SK-N-SH (cell line): ENCODE data around the gene FGF22. TPM values are rescaled to one million over a fixed set of nuclear protein-coding genes. Genes with fewer than 3 reads are reported as not detected.

ENCODE experiments used
- CTCF ChIA-PET: fragments of 300-600, 350-600 bp; formaldehyde crosslinking; extraction: SDS; loops from one replicate; lab custom pipeline; 2021; lab: Yijun Ruan, JAX
- POLR2A ChIA-PET: fragments of 350-600 bp; sonication (Branson Sonifier 250); formaldehyde crosslinking; extraction: SDS; loops from one replicate; lab custom pipeline; 2020; ENCODE audit warnings: antibody characterized with exemption, inconsistent platforms; lab: Yijun Ruan, JAX
- DNase-seq: peaks from one replicate; pipeline ENCODE4 v3.0.0; 2012
- H2AFZ ChIP-seq: fragments of 200-600 bp; sonication (generic); 2 replicates; pipeline ENCODE4 v1.8.1; 2016; ENCODE audit warnings: antibody characterized with exemption, mild to moderate bottlenecking, low read depth
- H3F3A ChIP-seq: fragments of 200-600 bp; sonication (generic); replicated peaks from 2 replicates; pipeline ENCODE3; 2016; ENCODE audit warnings: antibody characterized with exemption, mild to moderate bottlenecking; ENCODE audit not compliant: insufficient read depth
- H3K27ac ChIP-seq, 2 experiments: fragments of 200-500 bp in 1 of 2; fragments of 200-600 bp in 1 of 2; sonication (Bioruptor generic) in 1 of 2; sonication (generic), shearing (Covaris generic) in 1 of 2; 2 replicates each; pipeline versions ENCODE4 v1.5.1 to v1.6.1; 2014 to 2016; ENCODE audit warnings: low read depth in 2 of 2, inconsistent platforms in 1 of 2, low read length in 1 of 2, mild to moderate bottlenecking in 1 of 2, mixed read lengths in 1 of 2
- H3K27me3 ChIP-seq: fragments of 200-600 bp; sonication (generic), shearing (Covaris generic); 2 replicates; pipeline ENCODE4 v1.6.1; 2016; ENCODE audit warnings: mixed run types; ENCODE audit not compliant: insufficient read depth
- H3K36me3 ChIP-seq, 2 experiments: fragments of 200-500 bp in 1 of 2; fragments of 200-600 bp in 1 of 2; sonication (Bioruptor generic) in 1 of 2; sonication (generic) in 1 of 2; replicated peaks in 1 of 2; 2 replicates each; pipeline versions ENCODE3 to v1.5.1; 2014 to 2016; ENCODE audit warnings: low read length in 1 of 2, mild to moderate bottlenecking in 1 of 2; ENCODE audit not compliant: insufficient read depth in 2 of 2, control insufficient read depth in 1 of 2
- H3K4me1 ChIP-seq, 2 experiments: fragments of 200-500 bp in 1 of 2; fragments of 200-600 bp in 1 of 2; sonication (Bioruptor generic) in 1 of 2; sonication (generic), shearing (Covaris generic) in 1 of 2; 2 replicates each; pipeline versions ENCODE4 v1.5.1 to v1.6.1; 2014 to 2016; ENCODE audit warnings: low read depth in 1 of 2, low read length in 1 of 2, mixed run types in 1 of 2; ENCODE audit not compliant: insufficient read depth in 2 of 2, control insufficient read depth in 1 of 2
- H3K4me2 ChIP-seq: fragments of 200-600 bp; sonication (generic), shearing (Covaris generic); 2 replicates; pipeline ENCODE4 v1.6.1; 2017; ENCODE audit warnings: mixed run types
- H3K4me3 ChIP-seq, 2 experiments: fragments of 200-500 bp in 1 of 2; fragments of 200-600 bp in 1 of 2; sonication (Bioruptor generic) in 1 of 2; sonication (generic), shearing (Covaris generic) in 1 of 2; 2 replicates each; pipeline versions ENCODE4 v1.5.1 to v1.8.1; 2014 to 2016; ENCODE audit warnings: low read depth in 2 of 2, inconsistent platforms in 1 of 2, low read length in 1 of 2, mild to moderate bottlenecking in 1 of 2, mixed read lengths in 1 of 2, moderate library complexity in 1 of 2
- H3K79me2 ChIP-seq: fragments of 200-600 bp; sonication (generic); 2 replicates; pipeline ENCODE4 v1.8.1; 2017; ENCODE audit warnings: mild to moderate bottlenecking; ENCODE audit not compliant: insufficient read depth
- H3K9ac ChIP-seq: fragments of 200-600 bp; sonication (generic); 2 replicates; pipeline ENCODE4 v1.6.1; 2017; ENCODE audit warnings: mixed run types
- H3K9me2 ChIP-seq: fragments of 200-600 bp; sonication (generic); 2 replicates; pipeline ENCODE4 v1.6.1; 2017; ENCODE audit warnings: mixed run types
- H3K9me3 ChIP-seq: fragments of 200-600 bp; sonication (generic); 2 replicates; pipeline ENCODE4 v1.6.1; 2017; ENCODE audit warnings: mixed run types, mild to moderate bottlenecking, moderate library complexity
- H4K20me1 ChIP-seq: fragments of 200-600 bp; sonication (generic); 2 replicates; pipeline ENCODE4 v1.6.1; 2017; ENCODE audit warnings: mild to moderate bottlenecking, mixed run types; ENCODE audit not compliant: insufficient read depth
- CTCF ChIP-seq: fragments of 200-600 bp; sonication (generic); IDR thresholded peaks from 2 replicates; pipeline ENCODE4 v1.6.1; 2017; ENCODE audit warnings: antibody characterized with exemption, mild to moderate bottlenecking, moderate library complexity
- FOSL2 ChIP-seq: IDR thresholded peaks from 2 replicates; pipeline ENCODE4 v1.4.0; 2012; ENCODE audit warnings: low read depth, mild to moderate bottlenecking, moderate library complexity, borderline replicate concordance
- FOXM1 ChIP-seq: IDR thresholded peaks from 2 replicates; pipeline ENCODE4 v1.4.0; 2012; ENCODE audit warnings: low read depth, mild to moderate bottlenecking
- GABPA ChIP-seq: IDR thresholded peaks from 2 replicates; pipeline ENCODE4 v1.4.0; 2012; ENCODE audit warnings: low read depth, mild to moderate bottlenecking
- MAX ChIP-seq: IDR thresholded peaks from 2 replicates; pipeline ENCODE4 v1.4.0; 2012; ENCODE audit warnings: low read depth
- NFIC ChIP-seq: IDR thresholded peaks from 2 replicates; pipeline ENCODE4 v1.4.0; 2012; ENCODE audit warnings: borderline replicate concordance
- PBX3 ChIP-seq: IDR thresholded peaks from 2 replicates; pipeline ENCODE4; 2012
- TCF12 ChIP-seq: IDR thresholded peaks from 2 replicates; pipeline ENCODE4 v1.4.0; 2012
- YY1 ChIP-seq: IDR thresholded peaks from 2 replicates; pipeline ENCODE4 v1.4.0; 2012; ENCODE audit warnings: low read depth, mild to moderate bottlenecking
- WGBS: methylation state at CpG from one replicate; pipeline ENCODE4 v1.1.6; 2017; ENCODE audit warnings: low lambda C conversion rate; 5-methylcytosine and 5-hydroxymethylcytosine counted together
- polyA plus RNA-seq, 3 experiments: library from polyadenylated mRNA; depleted of rRNA; stranded (reverse); fragments of >200 nt; gene quantifications; 2 replicates each; pipeline ENCODE4 v1.2.3, GENCODE V29; 2012
- TF ChIP-seq, protein P1 (sequence below): IDR thresholded peaks from 2 replicates; pipeline ENCODE4 v1.6.1; 2012; ENCODE audit warnings: mild to moderate bottlenecking, low read depth, low read length, moderate library complexity
- TF ChIP-seq, protein P2 (sequence below): fragments of 150-350 bp; IDR thresholded peaks from 2 replicates; pipeline ENCODE4 v1.6.1; 2016; ENCODE audit warnings: mild to moderate bottlenecking, low read depth, low read length

Gene FGF22
- polyA plus RNA-seq, 1 of the 3 experiments (the other 2 are of a cell fraction) = 0.62 TPM

DNA sequence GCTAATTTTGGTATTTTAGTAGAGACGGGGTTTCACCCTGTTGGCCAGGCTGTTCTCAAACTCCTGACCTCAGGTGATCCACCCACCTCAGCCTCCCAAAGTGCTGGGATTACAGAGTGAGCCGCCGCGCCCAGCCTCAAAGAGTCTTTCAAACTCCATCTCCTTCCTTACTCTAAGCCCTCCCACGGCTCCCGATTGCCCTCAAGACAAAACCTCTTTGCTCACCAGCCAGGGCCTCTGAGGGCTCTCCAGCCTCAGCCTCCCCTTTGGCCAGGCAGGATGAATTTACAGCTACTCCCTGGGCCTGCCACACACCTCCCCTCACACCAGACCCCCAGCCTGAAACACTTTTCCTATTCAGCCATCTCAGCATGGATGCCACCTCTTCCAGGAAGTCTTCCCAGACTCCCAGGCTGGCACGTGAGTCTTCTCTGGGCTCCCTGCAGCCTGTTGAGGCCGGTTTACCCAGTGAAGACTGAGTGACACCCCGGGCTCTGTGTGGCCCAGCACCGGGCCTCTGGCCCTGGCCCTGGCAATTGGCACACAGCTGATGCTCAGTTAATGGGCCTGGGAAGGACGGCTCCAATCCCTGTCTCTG is 48.0 kb downstream of the FGF22 start:
- Histone ChIP-seq H4K20me1 (no peaks in the 10 kb centered on the region), H3K4me2 (no peak overlapping the region), H3K36me3 (no peaks in the 10 kb centered on the region), H3F3A (no peaks in the 10 kb centered on the region), H3K9me3 (no peaks in the 10 kb centered on the region), H3K9me2 (no peaks in the 10 kb centered on the region), H3K79me2 (no peaks in the 10 kb centered on the region), H3K4me1 (no peaks in the 10 kb centered on the region), H2AFZ (no peak overlapping the region), H3K27me3 (no peaks in the 10 kb centered on the region), H3K9ac (no peak overlapping the region), H3K27ac (no peak overlapping the region), H3K4me3 (no peak overlapping the region)
- ChIA-PET POLR2A (no interaction called here), CTCF (interaction anchor here (1.0 kb wide), 1 partner anchor 101 kb away, joined by 3 read pairs; no protein-coding TSS in a partner anchor)
- DNase-seq = no peak
- 93% methylated on average over 10 of the region's 11 CpGs for WGBS
- TF ChIP-seq, protein P1, sequence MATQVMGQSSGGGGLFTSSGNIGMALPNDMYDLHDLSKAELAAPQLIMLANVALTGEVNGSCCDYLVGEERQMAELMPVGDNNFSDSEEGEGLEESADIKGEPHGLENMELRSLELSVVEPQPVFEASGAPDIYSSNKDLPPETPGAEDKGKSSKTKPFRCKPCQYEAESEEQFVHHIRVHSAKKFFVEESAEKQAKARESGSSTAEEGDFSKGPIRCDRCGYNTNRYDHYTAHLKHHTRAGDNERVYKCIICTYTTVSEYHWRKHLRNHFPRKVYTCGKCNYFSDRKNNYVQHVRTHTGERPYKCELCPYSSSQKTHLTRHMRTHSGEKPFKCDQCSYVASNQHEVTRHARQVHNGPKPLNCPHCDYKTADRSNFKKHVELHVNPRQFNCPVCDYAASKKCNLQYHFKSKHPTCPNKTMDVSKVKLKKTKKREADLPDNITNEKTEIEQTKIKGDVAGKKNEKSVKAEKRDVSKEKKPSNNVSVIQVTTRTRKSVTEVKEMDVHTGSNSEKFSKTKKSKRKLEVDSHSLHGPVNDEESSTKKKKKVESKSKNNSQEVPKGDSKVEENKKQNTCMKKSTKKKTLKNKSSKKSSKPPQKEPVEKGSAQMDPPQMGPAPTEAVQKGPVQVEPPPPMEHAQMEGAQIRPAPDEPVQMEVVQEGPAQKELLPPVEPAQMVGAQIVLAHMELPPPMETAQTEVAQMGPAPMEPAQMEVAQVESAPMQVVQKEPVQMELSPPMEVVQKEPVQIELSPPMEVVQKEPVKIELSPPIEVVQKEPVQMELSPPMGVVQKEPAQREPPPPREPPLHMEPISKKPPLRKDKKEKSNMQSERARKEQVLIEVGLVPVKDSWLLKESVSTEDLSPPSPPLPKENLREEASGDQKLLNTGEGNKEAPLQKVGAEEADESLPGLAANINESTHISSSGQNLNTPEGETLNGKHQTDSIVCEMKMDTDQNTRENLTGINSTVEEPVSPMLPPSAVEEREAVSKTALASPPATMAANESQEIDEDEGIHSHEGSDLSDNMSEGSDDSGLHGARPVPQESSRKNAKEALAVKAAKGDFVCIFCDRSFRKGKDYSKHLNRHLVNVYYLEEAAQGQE = no peak
- TF ChIP-seq NFIC (no peak), FOXM1 (no peak), FOSL2 (no peak), PBX3 (no peak), YY1 (no peak), TCF12 (no peak), CTCF (no peak), MAX (no peak), GABPA (no peak)
- TF ChIP-seq, protein P2, sequence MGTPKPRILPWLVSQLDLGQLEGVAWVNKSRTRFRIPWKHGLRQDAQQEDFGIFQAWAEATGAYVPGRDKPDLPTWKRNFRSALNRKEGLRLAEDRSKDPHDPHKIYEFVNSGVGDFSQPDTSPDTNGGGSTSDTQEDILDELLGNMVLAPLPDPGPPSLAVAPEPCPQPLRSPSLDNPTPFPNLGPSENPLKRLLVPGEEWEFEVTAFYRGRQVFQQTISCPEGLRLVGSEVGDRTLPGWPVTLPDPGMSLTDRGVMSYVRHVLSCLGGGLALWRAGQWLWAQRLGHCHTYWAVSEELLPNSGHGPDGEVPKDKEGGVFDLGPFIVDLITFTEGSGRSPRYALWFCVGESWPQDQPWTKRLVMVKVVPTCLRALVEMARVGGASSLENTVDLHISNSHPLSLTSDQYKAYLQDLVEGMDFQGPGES = no peak
